ENCODE data around the gene ARHGEF16. TPM values are rescaled to one million over a fixed set of nuclear protein-coding genes. Genes with fewer than 3 reads are reported as not detected.

ARHGEF16 gene
- total and polyA plus RNA-seq, 2 donors (not counting 1 experiment from before 2014, with no cell fraction given): 0.13 to 0.22 TPM

- no peak overlapping the region for H3K9ac ChIP-seq (ENCODE audit: low read length)
- no peak for DNase-seq
- no peaks in the 10 kb centered on the region for H3K27me3 ChIP-seq (replicated peaks in 1 of 4; ENCODE audit: control extremely low read depth in 1 of 4, control insufficient read depth in 3 of 4, insufficient read depth in 4 of 4, low read length in 3 of 4)
- Mint-ChIP-seq H3K27me3 (peaks cover 3% of the 10 kb centered on the region), H3K9me3 (ENCODE audit: insufficient read depth) (peaks cover 14% of the 10 kb centered on the region), H3K4me3 (no peak overlapping the region), H3K27ac (no peak overlapping the region), H3K4me1 (no peaks in the 10 kb centered on the region)
- ATAC-seq (ENCODE audit: low read depth): no peak
- H3K36me3 ChIP-seq (replicated peaks in 1 of 2; ENCODE audit: control extremely low read depth in 1 of 2, control insufficient read depth in 1 of 2, extremely low read depth in 1 of 2, insufficient read depth in 2 of 2, low read length in 1 of 2): no peaks in the 10 kb centered on the region
- TF ChIP-seq CTCF (IDR thresholded peaks at IDR 0.05) (no peak), EZH2 (IDR thresholded peaks at IDR 0.05; ENCODE audit: borderline replicate concordance, insufficient read depth, low read depth, low read length, poor library complexity, severe bottlenecking) (no peak)
- no peak overlapping the region for H2AFZ ChIP-seq (ENCODE audit: insufficient read depth, low read depth, low read length, poor library complexity, severe bottlenecking)
- no peak overlapping the region for H3K4me2 ChIP-seq (replicated peaks; ENCODE audit: low read depth, low read length, poor library complexity, severe bottlenecking)
- no peaks in the 10 kb centered on the region for H3K79me2 ChIP-seq (ENCODE audit: control insufficient read depth, insufficient read depth, low read length)
- POLR2A ChIA-PET: no interaction called here
- no peaks in the 10 kb centered on the region for H4K20me1 ChIP-seq (ENCODE audit: control insufficient read depth, insufficient read depth, low read length, poor library complexity, severe bottlenecking)
- H3K27ac ChIP-seq (ENCODE audit: low read length in 2 of 2): no peak overlapping the region
- H3K4me3 ChIP-seq (ENCODE audit: control extremely low read depth in 1 of 5, extremely low read depth in 1 of 5, insufficient read depth in 1 of 5, low read depth in 2 of 5, low read length in 4 of 5): no peak overlapping the region
- CTCF ChIA-PET: interaction anchor here (1.9 to 6.7 kb wide), 2 partner anchors 32 to 135 kb away, joined by 20 to 69 read pairs; no protein-coding TSS in a partner anchor
- whole genome bisulfite sequencing (ENCODE audit: insufficient coverage): 87% methylated on average over 12 of the region's 14 CpGs
- intact Hi-C loops (cut with micrococcal nuclease): no loop called here
- no peaks in the 10 kb centered on the region for H3K4me1 ChIP-seq (ENCODE audit: control insufficient read depth in 2 of 2, insufficient read depth in 2 of 2, low read length in 2 of 2)
- peaks cover 0 to 14% (median 5%) of the 10 kb centered on the region in 3 donors for H3K9me3 ChIP-seq (ENCODE audit: control extremely low read depth in 1 of 3, control insufficient read depth in 2 of 3, insufficient read depth in 1 of 3, low read length in 2 of 3)
These were observed 30.6 kb downstream of the ARHGEF16 start for GRCh38 chr1:3485016-3485415.

- intact Hi-C loops (cut with micrococcal nuclease): no loop called here
- no peak for ATAC-seq (ENCODE audit: low read depth)
- peaks cover 9% of the 10 kb centered on the region for H4K20me1 ChIP-seq (ENCODE audit: control insufficient read depth, insufficient read depth, low read length, poor library complexity, severe bottlenecking)
- H3K4me1 ChIP-seq (ENCODE audit: control insufficient read depth in 2 of 2, insufficient read depth in 2 of 2, low read length in 2 of 2): peaks cover 0 to 7% of the 10 kb centered on the region in 2 donors
- no peak overlapping the region for H3K27ac ChIP-seq (ENCODE audit: low read length in 2 of 2)
- DNase-seq: no peak
- H2AFZ ChIP-seq (ENCODE audit: insufficient read depth, low read depth, low read length, poor library complexity, severe bottlenecking): no peak overlapping the region
- CTCF ChIA-PET: interaction anchor here (1.5 to 6.7 kb wide), 4 partner anchors 25 to 132 kb away, joined by 3 to 69 read pairs (median 4); no protein-coding TSS in a partner anchor
- H3K36me3 ChIP-seq (replicated peaks in 1 of 2; ENCODE audit: control extremely low read depth in 1 of 2, control insufficient read depth in 1 of 2, extremely low read depth in 1 of 2, insufficient read depth in 2 of 2, low read length in 1 of 2): no peaks in the 10 kb centered on the region
- POLR2A ChIA-PET: no interaction called here
- H3K4me1 Mint-ChIP-seq: peaks cover 6% of the 10 kb centered on the region
- H3K4me3 Mint-ChIP-seq: no peak overlapping the region
- H3K9me3 ChIP-seq (ENCODE audit: control extremely low read depth in 1 of 3, control insufficient read depth in 2 of 3, insufficient read depth in 1 of 3, low read length in 2 of 3): peaks cover 0 to 14% (median 5%) of the 10 kb centered on the region in 3 donors
- no peak overlapping the region for H3K4me3 ChIP-seq (ENCODE audit: control extremely low read depth in 1 of 5, extremely low read depth in 1 of 5, insufficient read depth in 1 of 5, low read depth in 2 of 5, low read length in 4 of 5)
- no peak overlapping the region for H3K4me2 ChIP-seq (replicated peaks; ENCODE audit: low read depth, low read length, poor library complexity, severe bottlenecking)
- no peak for TF ChIP-seq CTCF (IDR thresholded peaks at IDR 0.05)
- TF ChIP-seq EZH2 (IDR thresholded peaks at IDR 0.05; ENCODE audit: borderline replicate concordance, insufficient read depth, low read depth, low read length, poor library complexity, severe bottlenecking): no peak
- no peak overlapping the region for H3K9ac ChIP-seq (ENCODE audit: low read length)
- H3K27me3 ChIP-seq (replicated peaks in 1 of 4; ENCODE audit: control extremely low read depth in 1 of 4, control insufficient read depth in 3 of 4, insufficient read depth in 4 of 4, low read length in 3 of 4): no peaks in the 10 kb centered on the region
- H3K79me2 ChIP-seq (ENCODE audit: control insufficient read depth, insufficient read depth, low read length): no peaks in the 10 kb centered on the region
- H3K27ac Mint-ChIP-seq: no peak overlapping the region
- 100% methylated on average over 2 of the region's 4 CpGs for WGBS (ENCODE audit: insufficient coverage)
- peaks cover 3% of the 10 kb centered on the region for H3K27me3 Mint-ChIP-seq
- peaks cover 14% of the 10 kb centered on the region for H3K9me3 Mint-ChIP-seq (ENCODE audit: insufficient read depth)
These were observed 34.0 kb downstream of the ARHGEF16 start for GRCh38 chr1:3488432-3488831.
